AG04449 (cell line): ENCODE data around the gene C3orf52.

Source experiments
- CTCF ChIA-PET: fragments of 350-600 bp; formaldehyde crosslinking; extraction: SDS; loops from one replicate; lab custom pipeline; 2021; ENCODE audit warnings: antibody characterized with exemption; lab: Yijun Ruan, JAX
- POLR2A ChIA-PET: fragments of 400-600, 350-600 bp; formaldehyde crosslinking; extraction: SDS; loops from one replicate; lab custom pipeline; 2020; ENCODE audit warnings: antibody characterized with exemption, inconsistent platforms; lab: Yijun Ruan, JAX
- DNase-seq: peaks from one replicate; pipeline ENCODE4 v3.0.0-alpha.2; 2010; ENCODE audit warnings: low read depth, low spot score
- H3K4me3 ChIP-seq: 2 replicates; pipeline ENCODE4 v1.5.1; 2011; ENCODE audit warnings: low read depth, mild to moderate bottlenecking, control low read depth, low read length
- TF ChIP-seq, protein P1 (sequence below): IDR thresholded peaks from one replicate; pipeline ENCODE4 v1.5.1; 2011; ENCODE audit warnings: mild to moderate bottlenecking, moderate library complexity, low read length, control low read depth, inconsistent platforms; ENCODE audit not compliant: insufficient read depth; ENCODE audit errors: missing control alignments

The C3orf52 gene

GRCh38 chr3:112124907-112125607 lies 38.9 kb downstream of the C3orf52 start:
- no peak for DNase-seq
- TF ChIP-seq, protein P1, sequence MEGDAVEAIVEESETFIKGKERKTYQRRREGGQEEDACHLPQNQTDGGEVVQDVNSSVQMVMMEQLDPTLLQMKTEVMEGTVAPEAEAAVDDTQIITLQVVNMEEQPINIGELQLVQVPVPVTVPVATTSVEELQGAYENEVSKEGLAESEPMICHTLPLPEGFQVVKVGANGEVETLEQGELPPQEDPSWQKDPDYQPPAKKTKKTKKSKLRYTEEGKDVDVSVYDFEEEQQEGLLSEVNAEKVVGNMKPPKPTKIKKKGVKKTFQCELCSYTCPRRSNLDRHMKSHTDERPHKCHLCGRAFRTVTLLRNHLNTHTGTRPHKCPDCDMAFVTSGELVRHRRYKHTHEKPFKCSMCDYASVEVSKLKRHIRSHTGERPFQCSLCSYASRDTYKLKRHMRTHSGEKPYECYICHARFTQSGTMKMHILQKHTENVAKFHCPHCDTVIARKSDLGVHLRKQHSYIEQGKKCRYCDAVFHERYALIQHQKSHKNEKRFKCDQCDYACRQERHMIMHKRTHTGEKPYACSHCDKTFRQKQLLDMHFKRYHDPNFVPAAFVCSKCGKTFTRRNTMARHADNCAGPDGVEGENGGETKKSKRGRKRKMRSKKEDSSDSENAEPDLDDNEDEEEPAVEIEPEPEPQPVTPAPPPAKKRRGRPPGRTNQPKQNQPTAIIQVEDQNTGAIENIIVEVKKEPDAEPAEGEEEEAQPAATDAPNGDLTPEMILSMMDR: no peak
- ChIA-PET POLR2A (no interaction called here), CTCF (interaction anchor here (0.9 to 5.7 kb wide), 9 partner anchors 11 to 433 kb away, joined by 3 to 36 read pairs (median 4); partner anchors contain the start of gene SLC9C1)
- no peak overlapping the region for H3K4me3 ChIP-seq

DNA sequence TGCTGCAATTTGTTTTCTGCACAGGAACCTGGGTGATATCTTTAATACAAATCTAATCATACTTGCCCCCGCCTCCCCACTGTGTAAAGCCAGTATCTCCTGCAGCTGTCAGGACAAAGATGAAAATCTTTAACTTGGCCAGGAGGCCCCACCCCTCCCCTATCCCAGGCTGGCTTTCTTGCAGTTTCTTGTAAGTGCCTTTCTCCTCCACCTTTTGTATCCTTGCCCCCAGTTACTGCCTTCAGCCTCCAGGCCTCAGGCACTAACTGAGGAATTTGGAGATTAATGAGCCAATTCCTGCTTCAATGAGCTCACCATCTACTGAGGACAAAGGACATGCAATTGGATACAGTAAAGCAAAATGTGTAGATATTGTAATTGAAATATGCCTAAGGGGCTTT lies 40.3 kb downstream of the C3orf52 start:
- DNase-seq: no peak
- CTCF ChIA-PET: interaction anchor here (1.4 to 5.7 kb wide), 4 partner anchors 9 to 21 kb away, joined by 4 to 36 read pairs (median 11); no protein-coding TSS in a partner anchor
- H3K4me3 ChIP-seq: no peak overlapping the region
- POLR2A ChIA-PET: no interaction called here
- TF ChIP-seq, protein P1: no peak

GRCh38 chr3:112127522-112128494 lies 41.6 kb downstream of the C3orf52 start:
- DNase-seq: no peak
- POLR2A ChIA-PET: no interaction called here
- CTCF ChIA-PET: interaction anchor here (0.6 to 5.7 kb wide), 4 partner anchors 9 to 1121 kb away, joined by 3 to 36 read pairs (median 8); no protein-coding TSS in a partner anchor
- H3K4me3 ChIP-seq: no peak overlapping the region
- TF ChIP-seq, protein P1: no peak

GRCh38 chr3:112128843-112129727 lies 42.9 kb downstream of the C3orf52 start:
- H3K4me3 ChIP-seq: no peak overlapping the region
- ChIA-PET CTCF (interaction anchor here (3.0 to 5.7 kb wide), 2 partner anchors 8 to 18 kb away, joined by 11 to 36 read pairs; no protein-coding TSS in a partner anchor), POLR2A (interaction anchor here (0.6 kb wide), 1 partner anchor 175 kb away, joined by 3 read pairs; no protein-coding TSS in a partner anchor)
- TF ChIP-seq, protein P1: no peak
- DNase-seq: no peak

DNA sequence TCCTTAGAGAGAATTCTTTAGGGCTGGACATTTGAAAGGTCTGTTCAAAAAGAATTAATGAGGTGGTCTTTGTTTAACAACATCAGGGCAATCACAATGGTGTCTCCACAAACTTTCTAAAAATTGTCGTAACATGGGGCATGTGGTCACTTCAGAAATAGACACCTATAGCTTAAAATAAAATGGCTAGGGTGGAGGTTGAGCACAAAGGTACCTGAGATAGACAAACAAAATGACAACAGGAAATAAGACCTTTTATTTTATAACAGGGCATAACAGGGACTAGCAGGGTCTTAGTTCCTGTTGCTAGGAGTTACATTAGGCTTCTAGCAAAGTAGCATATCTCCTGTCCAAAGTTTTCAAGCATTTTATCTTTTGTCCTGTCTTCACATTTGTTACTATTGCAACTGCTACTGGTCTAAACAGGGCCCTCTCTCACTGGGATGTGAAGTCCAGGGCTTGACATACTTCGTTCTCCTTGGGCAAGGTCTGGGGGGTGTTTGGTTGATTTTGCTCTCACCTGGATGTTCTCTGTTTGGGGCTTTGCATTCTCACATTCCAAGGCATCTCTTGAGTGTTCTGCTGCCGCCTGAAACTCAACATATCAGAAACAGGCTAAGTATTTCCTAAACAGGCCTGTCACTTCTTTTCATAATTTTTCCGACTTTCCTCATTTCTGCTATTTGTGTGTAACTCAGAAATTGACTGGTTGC lies 43.9 kb downstream of the C3orf52 start:
- DNase-seq: no peak
- ChIA-PET POLR2A (no interaction called here), CTCF (interaction anchor here (1.2 to 5.7 kb wide), 3 partner anchors 7 to 164 kb away, joined by 4 to 36 read pairs (median 11); partner anchors contain the start of gene SLC9C1)
- TF ChIP-seq, protein P1: no peak
- no peak overlapping the region for H3K4me3 ChIP-seq
